Stomach (tissue), 9 donors: ENCODE measurements around the gene APLNR. TPM values are rescaled to one million over a fixed set of nuclear protein-coding genes. Genes with fewer than 3 reads are reported as not detected.

Experiments used
- DNase-seq, 2 donors: peaks; one replicate each; pipeline versions ENCODE4 v3.0.0 to v3.0.0-alpha.2; 2013 to 2019
- H3K27ac ChIP-seq, 5 donors: fragments of 200-600 bp in 4 of 5; sonication (generic) in 4 of 5; one replicate each; pipeline ENCODE4 v1.5.1; 2013 to 2019; ENCODE audit warnings: mild to moderate bottlenecking in 1 of 5, moderate library complexity in 1 of 5
- H3K27me3 ChIP-seq, 3 donors: fragments of 200-600 bp; sonication (generic); one replicate each; pipeline ENCODE4 v1.5.1; 2017 to 2019; ENCODE audit warnings: mixed run types in 1 of 3
- H3K36me3 ChIP-seq, 4 donors: fragments of 200-600 bp; sonication (generic); 1 replicate in 3 of 4; 2 replicates in 1 of 4; pipeline ENCODE4 v1.5.1; 2016 to 2019
- H3K4me1 ChIP-seq, 4 donors: fragments of 200-600 bp; sonication (generic); one replicate each; pipeline ENCODE4 v1.5.1; 2016 to 2019
- H3K4me3 ChIP-seq, 4 donors: fragments of 200-600 bp; sonication (generic) in 3 of 4; one replicate each; pipeline ENCODE4 v1.5.1; 2016 to 2019; ENCODE audit warnings: mild to moderate bottlenecking in 1 of 4
- H3K9me3 ChIP-seq, 4 donors: fragments of 200-600 bp; sonication (generic); one replicate each; pipeline ENCODE4 v1.5.1; 2016 to 2019
- CTCF ChIP-seq, 7 experiments: fragments of 450-650 bp in 4 of 7; fragments of 200-600 bp in 3 of 7; sonication (generic) in 3 of 7; IDR thresholded peaks; one replicate each; pipeline ENCODE4 v1.5.1; 2016 to 2019; ENCODE audit warnings: antibody characterized with exemption in 7 of 7, control low read depth in 2 of 7, mild to moderate bottlenecking in 1 of 7
- EP300 ChIP-seq: sonication (generic); formaldehyde crosslinking; IDR thresholded peaks from one replicate; pipeline ENCODE4 v1.6.1; 2017; ENCODE audit warnings: antibody characterized with exemption
- POLR2A ChIP-seq, 4 donors: fragments of 450-650 bp; IDR thresholded peaks; one replicate each; pipeline ENCODE4 v1.6.1; 2016; ENCODE audit warnings: antibody characterized with exemption in 4 of 4, control low read depth in 2 of 4, mild to moderate bottlenecking in 1 of 4, moderate library complexity in 1 of 4
- POLR2AphosphoS5 ChIP-seq, 3 donors: sonication (generic); formaldehyde crosslinking; IDR thresholded peaks; one replicate each; pipeline ENCODE4 v1.6.1; 2016; ENCODE audit warnings: antibody characterized with exemption in 3 of 3
- WGBS, 5 donors: extraction: QIAGEN DNeasy Blood & Tissue Kit in 3 of 5; methylation state at CpG; one replicate each; pipeline versions ENCODE4 v1.1.5 to v1.1.7; 2013 to 2018; 5-methylcytosine and 5-hydroxymethylcytosine counted together
- intact Hi-C: fragments of 100-400 bp; cut with DNase I; formaldehyde crosslinking; loops from one replicate; pipeline ENCODE4 v1.15.1; 2023; ENCODE audit warnings: low total_unique reads
- polyA plus RNA-seq, 3 donors: library from polyadenylated mRNA; stranded (reverse); fragments of 200-250 nt; gene quantifications; one replicate each; pipeline ENCODE4 v1.2.3, GENCODE V29; 2013
- total RNA-seq, 5 donors: library from RNA; depleted of rRNA; stranded (reverse); fragments of >200 nt; gene quantifications; one replicate each; pipeline versions ENCODE4 v1.1.0 to v1.2.3, GENCODE V29; 2014 to 2016
- donor health status: healthy with polysubstance abuse.
- donor health status: Bipolar disorder and iron deficiency.
- donor health status: healthy.

Gene APLNR
- total and polyA plus RNA-seq, 8 donors, result 0.43 to 12.1 (median 1.7) TPM; not detected in 2

- TF ChIP-seq POLR2A (IDR thresholded peaks at IDR 0.05), result no peak
- DNase-seq, result no peak
- H3K27ac ChIP-seq, result peak overlapping the region in 1 of 5 donors; percentile 47
- intact Hi-C loops, result no loop called here
- WGBS, 5 donors, result 76 to 85% (median 78%) methylated on average over 9 to 10 of the region's 10 CpGs
- H3K4me1 ChIP-seq, result peaks cover 0 to 24% (median 3%) of the 10 kb centered on the region in 4 donors
- no peaks in the 10 kb centered on the region for H3K36me3 ChIP-seq
- H3K4me3 ChIP-seq, result no peak overlapping the region
- peaks cover 0 to 10% (median 0%) of the 10 kb centered on the region in 3 donors for H3K27me3 ChIP-seq
- H3K9me3 ChIP-seq, result no peaks in the 10 kb centered on the region
Measured at GRCh38 chr11:57202281-57202680, 34.8 kb downstream of the APLNR start.

GRCh38 chr11:57200917-57201316, 36.1 kb downstream of the APLNR start:
- DNase-seq, result no peak
- Histone ChIP-seq H3K36me3 (no peaks in the 10 kb centered on the region), H3K4me1 (peaks cover 0 to 24% (median 3%) of the 10 kb centered on the region in 4 donors), H3K4me3 (no peak overlapping the region), H3K27ac (peak overlapping the region in 1 of 5 donors; percentile 32), H3K9me3 (no peaks in the 10 kb centered on the region), H3K27me3 (peaks cover 0 to 10% (median 0%) of the 10 kb centered on the region in 3 donors)
- no peak for TF ChIP-seq EP300
- TF ChIP-seq POLR2A (IDR thresholded peaks at IDR 0.05), result no peak
- no peak for TF ChIP-seq POLR2AphosphoS5 (IDR thresholded peaks at IDR 0.05)
- TF ChIP-seq CTCF (IDR thresholded peaks at IDR 0.05), result no peak
- intact Hi-C loops, result no loop called here
- WGBS, 5 donors, result 62 to 82% (median 71%) methylated on average over 7 of the region's 7 CpGs

GRCh38 chr11:57199330-57199729, 37.7 kb downstream of the APLNR start:
- 90 to 98% (median 94%) methylated on average over 11 of the region's 11 CpGs for WGBS, 5 donors
- peaks cover 0 to 10% (median 0%) of the 10 kb centered on the region in 3 donors for H3K27me3 ChIP-seq
- H3K27ac ChIP-seq, result no peak overlapping the region
- no peak overlapping the region for H3K4me3 ChIP-seq
- H3K9me3 ChIP-seq, result no peaks in the 10 kb centered on the region
- no peak for DNase-seq
- no peaks in the 10 kb centered on the region for H3K36me3 ChIP-seq
- H3K4me1 ChIP-seq, result peaks cover 0 to 16% (median 3%) of the 10 kb centered on the region in 4 donors
- TF ChIP-seq EP300 (no peak), POLR2AphosphoS5 (IDR thresholded peaks at IDR 0.05) (no peak), POLR2A (IDR thresholded peaks at IDR 0.05) (no peak), CTCF (IDR thresholded peaks at IDR 0.05) (no peak)
- intact Hi-C loops, result no loop called here

GRCh38 chr11:57197762-57198161, 39.3 kb downstream of the APLNR start:
- no peaks in the 10 kb centered on the region for H3K9me3 ChIP-seq
- H3K27ac ChIP-seq, result no peak overlapping the region
- intact Hi-C loops, result no loop called here
- WGBS, 5 donors, result 66 to 86% (median 83%) methylated on average over 2 of the region's 2 CpGs
- H3K4me3 ChIP-seq, result no peak overlapping the region
- DNase-seq, result no peak
- peaks cover 0 to 6% (median 0%) of the 10 kb centered on the region in 4 donors for H3K4me1 ChIP-seq
- TF ChIP-seq POLR2AphosphoS5 (IDR thresholded peaks at IDR 0.05) (no peak), POLR2A (IDR thresholded peaks at IDR 0.05) (no peak), EP300 (no peak), CTCF (IDR thresholded peaks at IDR 0.05) (no peak)
- peaks cover 0 to 10% (median 0%) of the 10 kb centered on the region in 3 donors for H3K27me3 ChIP-seq
- H3K36me3 ChIP-seq, result no peaks in the 10 kb centered on the region

- TF ChIP-seq CTCF (IDR thresholded peaks at IDR 0.05) (no peak), POLR2AphosphoS5 (IDR thresholded peaks at IDR 0.05) (no peak), EP300 (no peak), POLR2A (IDR thresholded peaks at IDR 0.05) (no peak)
- Histone ChIP-seq H3K27me3 (peaks cover 0 to 7% (median 0%) of the 10 kb centered on the region in 3 donors), H3K4me3 (no peak overlapping the region), H3K27ac (no peak overlapping the region), H3K4me1 (no peaks in the 10 kb centered on the region), H3K9me3 (no peaks in the 10 kb centered on the region), H3K36me3 (no peaks in the 10 kb centered on the region)
- DNase-seq, result peak in 1 of 2 donors; percentile 32
- WGBS, 5 donors, result 77 to 84% (median 82%) methylated on average over 6 of the region's 6 CpGs
- intact Hi-C loops, result no loop called here
Measured at GRCh38 chr11:57196596-57196995, 40.5 kb downstream of the APLNR start.
